Measurements from ENCODE around the gene PPFIA4.

Gene PPFIA4

DNA sequence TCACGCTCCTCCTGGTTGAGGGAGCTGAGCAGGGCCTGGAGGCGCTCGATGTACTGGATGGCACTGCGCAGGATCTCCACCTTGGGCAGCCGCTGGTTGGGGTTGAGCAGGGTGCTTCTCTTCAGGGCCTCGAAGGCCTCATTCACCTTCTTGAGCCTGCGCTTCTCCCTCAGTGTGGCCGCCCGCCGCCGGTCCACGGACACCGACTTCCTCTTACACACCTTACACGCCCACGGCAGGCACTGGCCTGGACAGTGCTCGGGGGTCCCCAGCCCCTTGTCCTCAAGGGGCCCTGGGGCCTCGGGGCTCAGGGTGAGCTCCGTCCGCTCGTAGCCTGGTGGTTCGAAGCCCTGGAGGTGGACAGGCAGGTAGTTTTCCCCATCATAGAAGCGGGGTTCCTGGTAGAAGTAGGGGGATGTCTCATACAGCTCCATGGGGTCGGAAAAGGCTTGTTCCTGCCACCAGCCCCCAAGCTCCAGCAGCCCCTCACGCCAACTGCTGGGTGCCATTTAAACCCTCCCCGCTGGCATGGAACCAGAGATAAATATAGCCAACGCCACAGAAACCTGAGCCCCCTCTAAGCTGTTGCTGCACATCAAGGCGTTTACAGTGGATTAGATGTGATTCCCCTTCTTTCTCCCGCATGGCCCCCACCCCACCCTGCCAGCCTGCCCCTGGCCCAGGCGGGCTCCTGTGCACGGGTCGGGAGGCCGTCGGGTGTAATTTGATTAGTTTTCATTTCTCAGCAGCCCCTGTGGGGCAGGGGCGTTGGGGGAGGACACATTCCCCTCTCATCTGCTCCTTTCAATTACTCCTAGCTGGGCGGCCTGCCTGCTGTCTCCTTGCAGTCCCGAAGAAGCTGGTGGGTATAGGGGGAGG, 59.5 kb downstream of the PPFIA4 start, which contains the start of gene MYOG:
Gene MYOG (minus strand): TSS at position 485 of the 879 bp plus-strand sequence. CDS start 51 bp downstream, at position 434.
- Histone ChIP-seq H3K36me3 (no peaks in the 10 kb centered on the region), H3K9ac (no peak within 1 kb of the TSS), H3K4me2 (no peak within 1 kb of the TSS), H3K9me3 (no peaks in the 10 kb centered on the region), H3K4me1 (peaks cover 15% of the 10 kb centered on the region), H3K27ac (no peak within 1 kb of the TSS), H3K4me3 (no peak within 1 kb of the TSS), H3K27me3 (no peaks in the 10 kb centered on the region), H4K20me1 (no peaks in the 10 kb centered on the region)
- TF ChIP-seq Cebpa-rat (IDR thresholded peaks at IDR 0.05) = no peak

DNA sequence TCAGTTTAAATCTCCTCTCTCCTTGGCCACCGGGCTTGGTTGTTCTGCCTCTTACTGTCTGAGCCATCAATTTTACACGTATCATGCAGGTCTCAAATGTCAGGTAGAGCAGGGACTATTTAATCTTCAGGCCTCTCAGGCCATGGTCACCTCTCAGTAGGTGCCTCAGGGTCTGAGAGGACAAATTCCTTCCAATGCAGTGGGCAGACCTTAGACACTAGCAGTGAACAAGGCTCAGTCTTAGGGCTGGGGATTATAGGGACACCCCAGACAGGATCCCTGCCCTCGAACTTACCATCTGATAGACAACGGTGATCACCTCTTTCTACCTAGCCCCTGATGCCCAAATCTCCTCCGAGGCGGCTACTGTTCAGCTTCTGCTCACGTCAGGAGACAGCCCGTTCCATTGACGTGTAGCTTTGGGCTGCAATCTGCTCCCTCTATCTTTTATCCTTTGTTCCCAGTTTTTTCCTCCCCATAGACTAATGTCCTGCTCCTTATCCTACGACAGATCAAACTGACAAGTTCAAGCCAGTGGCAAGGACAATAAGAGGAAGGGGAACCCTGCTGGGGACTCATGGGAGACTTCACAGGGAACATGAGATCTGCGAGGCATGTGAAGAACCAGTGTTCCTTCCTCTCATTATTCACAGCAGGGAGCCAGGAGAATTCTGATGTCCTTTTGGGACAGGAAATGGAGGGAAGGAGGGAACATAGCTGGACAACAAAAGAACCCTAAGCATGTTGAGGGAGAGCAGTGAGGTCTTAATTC, 60.9 kb downstream of the PPFIA4 start:
- Histone ChIP-seq H3K9ac (no peak overlapping the region), H3K4me2 (no peak overlapping the region), H3K36me3 (no peaks in the 10 kb centered on the region), H3K9me3 (no peaks in the 10 kb centered on the region), H3K27ac (no peak overlapping the region), H3K27me3 (no peaks in the 10 kb centered on the region), H3K4me3 (no peak overlapping the region), H4K20me1 (no peaks in the 10 kb centered on the region), H3K4me1 (peaks cover 9% of the 10 kb centered on the region)
- no peak for TF ChIP-seq Cebpa-rat (IDR thresholded peaks at IDR 0.05)

DNA sequence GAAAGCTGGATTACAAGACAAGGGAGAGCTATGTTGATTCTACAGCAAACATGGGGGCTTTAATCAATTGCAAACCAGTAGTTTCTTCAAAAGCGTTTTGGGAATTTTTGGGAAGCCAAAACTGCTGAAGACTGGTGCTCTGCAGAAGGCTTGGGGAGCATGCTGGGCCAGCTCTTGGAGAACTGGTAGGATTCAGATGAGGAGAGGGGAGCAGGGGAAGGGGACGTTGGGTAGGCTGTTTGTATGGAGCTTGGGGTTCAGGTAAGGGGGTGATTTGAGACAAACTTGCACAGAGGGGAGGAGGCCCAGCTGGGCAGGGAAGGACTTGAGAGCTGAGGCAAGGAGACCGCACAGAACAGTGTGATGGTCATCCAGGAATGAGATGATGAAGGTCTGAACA, 62.1 kb downstream of the PPFIA4 start:
- Histone ChIP-seq H3K4me2 (no peak overlapping the region), H3K9me3 (peaks cover 3% of the 10 kb centered on the region; the same call in 1 of the 2 replicates), H3K4me3 (no peak overlapping the region), H3K36me3 (no peaks in the 10 kb centered on the region), H3K9ac (no peak overlapping the region), H3K27ac (no peak overlapping the region), H3K4me1 (no peaks in the 10 kb centered on the region), H4K20me1 (no peaks in the 10 kb centered on the region), H3K27me3 (no peaks in the 10 kb centered on the region)
- no peak for TF ChIP-seq Cebpa-rat (IDR thresholded peaks at IDR 0.05)

DNA sequence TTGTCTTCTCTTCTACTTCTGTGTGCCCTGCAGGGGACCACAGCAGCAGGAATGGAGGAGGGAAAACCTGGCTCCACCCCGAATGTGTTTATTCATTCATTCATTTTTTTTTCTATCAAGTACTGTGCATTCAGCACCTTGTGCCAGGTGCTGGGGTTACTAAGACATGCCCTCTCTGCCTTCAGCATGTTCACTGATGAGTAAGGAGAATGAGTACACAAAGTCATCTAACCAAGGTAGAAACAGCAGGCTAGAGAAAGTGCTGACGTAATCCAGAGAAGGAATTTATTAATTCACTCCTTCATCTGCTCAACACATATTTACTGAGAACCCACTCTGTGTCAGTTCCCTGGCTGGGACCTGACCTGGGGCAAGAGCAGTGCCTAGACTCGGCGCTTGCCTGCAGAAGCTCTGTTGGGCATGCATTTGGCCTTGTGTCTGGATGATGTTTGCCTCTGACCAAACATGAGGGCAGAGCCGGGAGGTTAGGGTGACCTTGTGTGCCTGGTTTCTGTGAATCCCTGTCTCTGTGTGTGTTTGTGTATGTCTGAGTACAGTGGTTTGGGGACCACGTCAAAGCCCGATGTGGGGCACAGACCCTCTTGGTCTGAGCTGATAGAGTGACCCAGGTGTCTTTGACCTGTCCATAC, 62.8 kb downstream of the PPFIA4 start:
- TF ChIP-seq Cebpa-rat (IDR thresholded peaks at IDR 0.05) = no peak
- no peaks in the 10 kb centered on the region for H3K27me3 ChIP-seq
- no peak overlapping the region for H3K9ac ChIP-seq
- no peak overlapping the region for H3K4me3 ChIP-seq
- no peak overlapping the region for H3K4me2 ChIP-seq
- H4K20me1 ChIP-seq = no peaks in the 10 kb centered on the region
- H3K4me1 ChIP-seq = no peaks in the 10 kb centered on the region
- H3K9me3 ChIP-seq = peaks cover 10% of the 10 kb centered on the region
- no peak overlapping the region for H3K27ac ChIP-seq
- no peaks in the 10 kb centered on the region for H3K36me3 ChIP-seq

DNA sequence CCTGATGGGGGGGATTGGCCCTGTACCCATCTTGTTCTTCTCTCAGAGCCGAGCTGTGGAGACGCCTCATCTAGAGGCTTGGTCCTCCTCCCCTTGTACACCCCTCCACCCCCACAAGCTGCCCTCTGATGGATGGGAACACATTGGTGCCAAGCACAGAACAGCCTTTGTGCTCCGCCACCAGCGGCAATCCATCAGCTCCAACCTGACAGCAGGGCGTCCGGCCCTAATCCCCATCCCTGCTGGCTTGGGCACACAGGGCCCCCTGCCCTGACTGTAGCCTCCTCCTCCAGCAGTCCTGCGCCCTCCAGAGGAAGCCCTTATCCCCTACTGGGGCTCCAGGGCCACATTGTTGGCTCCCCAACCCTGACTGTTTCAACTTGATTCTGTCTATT, 63.4 kb downstream of the PPFIA4 start:
- H3K4me1 ChIP-seq = no peaks in the 10 kb centered on the region
- peaks cover 15% of the 10 kb centered on the region for H3K9me3 ChIP-seq
- H3K9ac ChIP-seq = no peak overlapping the region
- no peak overlapping the region for H3K4me2 ChIP-seq
- no peaks in the 10 kb centered on the region for H4K20me1 ChIP-seq
- H3K27ac ChIP-seq = no peak overlapping the region
- H3K36me3 ChIP-seq = no peaks in the 10 kb centered on the region
- H3K27me3 ChIP-seq = no peaks in the 10 kb centered on the region
- no peak for TF ChIP-seq Cebpa-rat (IDR thresholded peaks at IDR 0.05)
- H3K4me3 ChIP-seq = no peak overlapping the region

DNA sequence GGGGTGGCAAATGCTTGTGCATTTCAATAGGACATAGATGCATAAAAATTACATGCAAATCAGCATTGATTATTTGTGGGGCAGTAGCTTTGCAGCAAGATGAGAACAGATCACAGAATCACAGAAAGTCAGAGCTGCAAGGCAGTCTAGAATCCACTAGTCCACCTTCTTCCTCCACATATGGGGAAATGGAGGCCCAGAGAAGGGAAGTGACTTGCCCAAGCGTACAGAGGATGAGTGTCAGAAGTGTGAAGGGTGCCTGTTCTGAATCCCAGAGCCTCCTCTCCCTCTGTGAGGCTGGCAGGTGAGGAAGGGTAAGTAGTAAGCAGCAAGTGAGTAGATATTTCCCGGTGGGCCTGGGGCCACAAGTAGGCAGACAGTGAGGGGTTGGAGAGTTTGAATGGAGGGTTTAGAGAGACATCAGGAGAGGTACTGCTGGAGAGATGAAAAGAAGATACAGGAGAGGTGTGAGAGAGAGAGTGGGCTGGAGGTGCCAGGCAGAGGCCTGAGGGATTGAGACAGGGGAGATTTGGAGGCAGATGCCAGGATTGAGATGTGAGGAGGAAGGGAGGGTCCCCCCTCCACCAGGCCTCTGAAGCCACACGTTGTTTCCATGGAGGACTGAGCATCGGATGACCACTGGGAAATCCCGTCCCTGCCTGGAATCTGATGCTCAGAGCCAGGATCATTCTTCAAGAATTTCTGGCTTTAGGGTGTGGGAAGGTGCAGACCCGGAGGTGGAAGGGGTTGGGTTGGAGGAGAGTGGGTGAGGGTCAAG, 64.3 kb downstream of the PPFIA4 start:
- no peak for TF ChIP-seq Cebpa-rat (IDR thresholded peaks at IDR 0.05)
- Histone ChIP-seq H3K4me1 (no peaks in the 10 kb centered on the region), H3K4me2 (no peak overlapping the region), H3K9ac (no peak overlapping the region), H4K20me1 (no peaks in the 10 kb centered on the region), H3K27ac (no peak overlapping the region), H3K9me3 (peaks cover 22% of the 10 kb centered on the region), H3K36me3 (no peaks in the 10 kb centered on the region), H3K4me3 (no peak overlapping the region), H3K27me3 (no peaks in the 10 kb centered on the region)

DNA sequence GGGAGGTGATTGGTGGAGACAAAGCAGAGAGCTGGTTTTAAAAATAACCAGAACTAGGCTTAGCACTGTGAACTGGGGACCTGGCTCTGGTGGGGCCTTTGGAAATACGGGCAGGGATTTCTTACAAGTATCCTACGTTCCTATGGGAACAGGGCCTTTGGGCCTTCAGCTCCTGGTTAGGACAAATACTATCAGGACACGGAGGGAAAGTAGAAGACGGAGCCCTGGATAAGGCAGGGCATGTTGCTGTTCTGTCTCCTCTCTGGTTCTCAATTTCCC, 64.8 kb downstream of the PPFIA4 start:
- no peaks in the 10 kb centered on the region for H3K36me3 ChIP-seq
- H4K20me1 ChIP-seq = no peaks in the 10 kb centered on the region
- no peaks in the 10 kb centered on the region for H3K4me1 ChIP-seq
- H3K27ac ChIP-seq = no peak overlapping the region
- no peak overlapping the region for H3K4me3 ChIP-seq
- no peak overlapping the region for H3K9ac ChIP-seq
- no peaks in the 10 kb centered on the region for H3K27me3 ChIP-seq
- TF ChIP-seq Cebpa-rat (IDR thresholded peaks at IDR 0.05) = no peak
- peaks cover 22% of the 10 kb centered on the region for H3K9me3 ChIP-seq
- no peak overlapping the region for H3K4me2 ChIP-seq

DNA sequence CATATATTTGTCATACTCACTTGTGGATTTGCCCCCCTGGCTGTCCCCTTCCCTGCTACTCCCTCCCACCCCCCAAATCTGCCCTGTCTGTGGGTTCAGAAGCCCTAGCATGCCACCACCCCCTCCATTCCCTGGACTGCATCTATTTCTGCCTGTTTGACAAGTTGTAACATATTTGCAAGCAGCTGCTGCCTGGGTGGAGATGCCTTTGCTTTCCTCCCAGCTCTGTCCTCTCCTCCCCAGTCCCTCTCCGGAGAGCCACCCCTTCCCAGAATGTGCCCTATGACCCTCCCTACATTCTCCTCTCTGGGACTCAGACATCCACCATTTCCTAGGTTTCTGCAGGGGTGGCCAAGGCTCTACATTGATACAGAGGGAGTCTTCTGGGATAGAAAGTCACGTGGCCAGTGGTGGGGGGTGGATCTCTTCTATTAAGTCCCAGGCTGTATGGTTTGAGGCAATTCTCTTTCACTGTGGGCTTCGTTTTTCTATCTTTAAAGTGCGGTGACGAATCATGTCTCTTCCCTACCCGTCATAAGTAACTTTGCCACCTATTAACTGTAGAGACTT, 65.6 kb downstream of the PPFIA4 start:
- Histone ChIP-seq H3K27ac (no peak overlapping the region), H3K9me3 (peaks cover 22% of the 10 kb centered on the region), H3K9ac (no peak overlapping the region), H3K4me3 (no peak overlapping the region), H4K20me1 (no peaks in the 10 kb centered on the region), H3K4me2 (no peak overlapping the region), H3K27me3 (no peaks in the 10 kb centered on the region), H3K36me3 (no peaks in the 10 kb centered on the region), H3K4me1 (no peaks in the 10 kb centered on the region)
- TF ChIP-seq Cebpa-rat (IDR thresholded peaks at IDR 0.05) = no peak

DNA sequence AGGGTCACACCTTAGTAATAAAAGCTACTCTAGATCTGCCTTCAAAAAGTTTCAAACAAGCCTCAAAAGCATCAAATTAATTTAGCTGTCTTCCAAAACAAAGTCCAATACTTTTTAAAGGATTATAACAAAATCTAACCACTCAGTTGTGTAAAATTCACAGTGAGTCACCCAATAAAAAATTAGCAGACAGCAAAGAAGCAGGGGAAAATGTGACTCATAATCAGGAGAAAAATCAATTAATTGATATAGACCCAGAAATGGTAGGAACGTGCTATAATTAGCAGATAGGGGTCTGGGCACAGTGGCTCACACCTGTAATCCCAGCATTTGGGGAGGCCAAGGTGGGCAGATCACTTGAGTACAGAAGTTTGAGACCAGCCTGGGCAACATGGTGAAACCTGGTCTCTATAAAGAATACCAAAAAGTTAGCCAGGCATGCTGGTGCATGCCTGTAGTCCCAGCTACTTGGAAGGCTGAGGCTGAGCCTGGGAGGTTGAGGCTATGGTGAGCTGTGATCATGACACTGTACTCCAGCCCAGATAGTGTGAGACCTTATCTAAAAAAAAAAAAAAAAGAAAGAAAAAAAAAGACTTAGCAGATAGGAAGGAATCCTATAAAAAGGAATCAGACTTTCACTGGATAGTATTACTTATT, 67.6 kb downstream of the PPFIA4 start:
- Histone ChIP-seq H3K9ac (no peak overlapping the region), H3K4me3 (no peak overlapping the region), H3K27ac (no peak overlapping the region), H3K36me3 (no peaks in the 10 kb centered on the region), H4K20me1 (no peaks in the 10 kb centered on the region), H3K4me1 (no peaks in the 10 kb centered on the region), H3K9me3 (peaks cover 22% of the 10 kb centered on the region), H3K4me2 (no peak overlapping the region), H3K27me3 (no peaks in the 10 kb centered on the region)
- TF ChIP-seq Cebpa-rat (IDR thresholded peaks at IDR 0.05) = no peak

All from BLaER1 (cell line).